ENCODE data around the gene COX10.

DNA sequence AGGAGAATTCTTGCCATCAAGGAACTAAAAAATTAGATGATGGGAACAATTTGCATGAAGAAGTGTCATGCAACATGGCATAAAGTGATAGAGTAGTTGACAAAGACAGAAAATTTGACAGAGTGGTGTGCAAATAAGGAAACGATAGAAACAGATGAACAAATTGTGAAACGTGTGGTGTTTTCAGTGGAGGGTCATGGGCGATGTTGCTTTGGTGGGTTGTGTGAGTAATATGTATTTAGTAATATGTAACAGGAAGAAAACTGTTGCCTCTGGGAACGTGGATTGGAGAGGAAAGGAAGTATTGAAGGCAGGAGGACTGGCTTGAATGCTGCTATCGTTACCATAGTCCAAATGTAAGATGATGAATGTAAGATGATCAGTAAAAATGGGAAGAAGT, 3.6 kb downstream of the COX10 start:
- TF ChIP-seq, protein P1, sequence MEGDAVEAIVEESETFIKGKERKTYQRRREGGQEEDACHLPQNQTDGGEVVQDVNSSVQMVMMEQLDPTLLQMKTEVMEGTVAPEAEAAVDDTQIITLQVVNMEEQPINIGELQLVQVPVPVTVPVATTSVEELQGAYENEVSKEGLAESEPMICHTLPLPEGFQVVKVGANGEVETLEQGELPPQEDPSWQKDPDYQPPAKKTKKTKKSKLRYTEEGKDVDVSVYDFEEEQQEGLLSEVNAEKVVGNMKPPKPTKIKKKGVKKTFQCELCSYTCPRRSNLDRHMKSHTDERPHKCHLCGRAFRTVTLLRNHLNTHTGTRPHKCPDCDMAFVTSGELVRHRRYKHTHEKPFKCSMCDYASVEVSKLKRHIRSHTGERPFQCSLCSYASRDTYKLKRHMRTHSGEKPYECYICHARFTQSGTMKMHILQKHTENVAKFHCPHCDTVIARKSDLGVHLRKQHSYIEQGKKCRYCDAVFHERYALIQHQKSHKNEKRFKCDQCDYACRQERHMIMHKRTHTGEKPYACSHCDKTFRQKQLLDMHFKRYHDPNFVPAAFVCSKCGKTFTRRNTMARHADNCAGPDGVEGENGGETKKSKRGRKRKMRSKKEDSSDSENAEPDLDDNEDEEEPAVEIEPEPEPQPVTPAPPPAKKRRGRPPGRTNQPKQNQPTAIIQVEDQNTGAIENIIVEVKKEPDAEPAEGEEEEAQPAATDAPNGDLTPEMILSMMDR (conservative IDR thresholded peaks at IDR 0.05; ENCODE audit: low read depth, low read length) = no peak
- TF ChIP-seq EZH2 (IDR thresholded peaks at IDR 0.05; ENCODE audit: borderline replicate concordance, low read depth, low read length, poor library complexity, severe bottlenecking) = no peak
